BE2C (cell line): ENCODE data around the gene ZIM2.

Source experiments
- DNase-seq: peaks from one replicate; pipeline ENCODE4 v3.0.0-alpha.2; 2020
- H3K27me3 ChIP-seq: fragments of 250-450 bp; sonication (Bioruptor Pico); 2 replicates; pipeline ENCODE4 v1.5.1; 2020; ENCODE audit warnings: mild to moderate bottlenecking
- H3K36me3 ChIP-seq: fragments of 250-450 bp; sonication (Bioruptor Pico); 2 replicates; pipeline ENCODE4 v1.5.1; 2020; ENCODE audit warnings: mild to moderate bottlenecking
- H3K4me1 ChIP-seq: fragments of 250-450 bp; sonication (Bioruptor Pico); 2 replicates; pipeline ENCODE4 v1.5.1; 2020
- H3K4me3 ChIP-seq: 2 replicates; pipeline ENCODE4 v1.5.1; 2011; ENCODE audit warnings: low read depth, low read length
- H3K9me3 ChIP-seq: fragments of 250-450 bp; sonication (Bioruptor Pico); 2 replicates; pipeline ENCODE4 v1.5.1; 2020
- TF ChIP-seq, protein P1 (sequence below): IDR thresholded peaks from 2 replicates; pipeline ENCODE4 v1.5.1; 2012; ENCODE audit warnings: mild to moderate bottlenecking, low read depth, low read length

The ZIM2 gene

DNA sequence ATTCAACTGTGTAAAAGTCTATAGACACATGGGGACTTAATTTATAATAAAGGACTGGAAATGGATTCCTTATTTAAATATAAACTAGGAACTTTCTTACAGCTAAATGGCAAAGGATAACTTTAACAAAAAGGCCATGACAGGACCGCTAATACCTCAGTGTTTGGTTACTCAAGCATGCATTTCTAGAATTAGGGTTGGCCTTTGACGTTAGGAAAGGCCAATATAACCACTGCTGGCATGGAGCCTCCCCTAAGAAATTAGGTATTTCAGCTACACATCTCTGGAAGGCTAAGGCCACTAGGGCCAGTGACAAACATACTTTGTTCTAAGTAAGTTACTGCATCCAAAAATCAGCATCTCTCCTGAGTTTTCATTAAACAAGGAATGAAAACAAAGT, 9.3 kb downstream of the ZIM2 start:
- no peaks in the 10 kb centered on the region for H3K36me3 ChIP-seq
- TF ChIP-seq, protein P1, sequence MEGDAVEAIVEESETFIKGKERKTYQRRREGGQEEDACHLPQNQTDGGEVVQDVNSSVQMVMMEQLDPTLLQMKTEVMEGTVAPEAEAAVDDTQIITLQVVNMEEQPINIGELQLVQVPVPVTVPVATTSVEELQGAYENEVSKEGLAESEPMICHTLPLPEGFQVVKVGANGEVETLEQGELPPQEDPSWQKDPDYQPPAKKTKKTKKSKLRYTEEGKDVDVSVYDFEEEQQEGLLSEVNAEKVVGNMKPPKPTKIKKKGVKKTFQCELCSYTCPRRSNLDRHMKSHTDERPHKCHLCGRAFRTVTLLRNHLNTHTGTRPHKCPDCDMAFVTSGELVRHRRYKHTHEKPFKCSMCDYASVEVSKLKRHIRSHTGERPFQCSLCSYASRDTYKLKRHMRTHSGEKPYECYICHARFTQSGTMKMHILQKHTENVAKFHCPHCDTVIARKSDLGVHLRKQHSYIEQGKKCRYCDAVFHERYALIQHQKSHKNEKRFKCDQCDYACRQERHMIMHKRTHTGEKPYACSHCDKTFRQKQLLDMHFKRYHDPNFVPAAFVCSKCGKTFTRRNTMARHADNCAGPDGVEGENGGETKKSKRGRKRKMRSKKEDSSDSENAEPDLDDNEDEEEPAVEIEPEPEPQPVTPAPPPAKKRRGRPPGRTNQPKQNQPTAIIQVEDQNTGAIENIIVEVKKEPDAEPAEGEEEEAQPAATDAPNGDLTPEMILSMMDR = no peak

DNA sequence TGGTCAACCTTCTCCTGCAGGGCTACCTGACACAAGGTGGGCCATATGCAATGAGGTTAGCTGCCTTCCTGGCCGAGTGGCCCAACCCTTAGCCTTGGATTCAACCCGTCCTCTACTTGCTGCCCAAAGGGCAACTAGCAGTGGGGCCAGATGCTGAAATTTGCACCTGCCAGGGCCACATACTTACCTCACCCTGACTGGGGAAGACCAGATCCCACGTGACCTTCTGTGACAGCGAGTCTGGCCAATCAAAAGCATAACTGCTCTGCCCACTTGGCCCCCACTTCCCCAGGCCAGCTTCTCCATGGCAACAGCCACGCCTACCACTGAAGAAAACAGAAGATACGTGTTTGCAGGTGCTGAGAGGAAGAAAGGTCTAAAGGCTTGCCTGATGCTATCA, 10.9 kb downstream of the ZIM2 start:
- Histone ChIP-seq H3K36me3 (no peaks in the 10 kb centered on the region), H3K27me3 (no peaks in the 10 kb centered on the region), H3K4me3 (no peak overlapping the region), H3K9me3 (no peaks in the 10 kb centered on the region; the same call in 1 of the 2 replicates), H3K4me1 (no peaks in the 10 kb centered on the region)
- TF ChIP-seq, protein P1 = no peak
- DNase-seq = no peak

More for the DNA sequence above, 9.3 kb downstream of the ZIM2 start:
- H3K27me3 ChIP-seq = no peaks in the 10 kb centered on the region
- H3K4me3 ChIP-seq = no peak overlapping the region
- DNase-seq = no peak
- H3K4me1 ChIP-seq = no peaks in the 10 kb centered on the region
- no peaks in the 10 kb centered on the region; the same call in 1 of the 2 replicates for H3K9me3 ChIP-seq

DNA sequence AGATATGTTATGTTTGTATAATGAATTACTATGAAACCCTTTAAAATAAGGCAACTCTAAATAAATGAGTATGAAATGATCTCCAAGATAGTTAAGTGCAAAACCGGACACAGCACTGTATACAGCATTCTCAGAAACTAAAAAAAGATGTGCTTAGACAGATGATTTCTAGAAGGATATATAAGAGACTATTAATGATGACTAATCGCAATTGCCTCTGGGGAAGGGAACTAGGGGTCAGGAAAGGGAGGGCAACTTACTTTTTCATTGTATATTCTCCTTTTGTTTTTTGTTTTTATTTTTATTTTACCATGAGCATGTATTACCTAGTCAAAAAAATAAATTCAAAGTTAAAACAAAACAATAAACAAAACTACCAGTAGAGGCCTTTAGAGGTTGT, 12.8 kb downstream of the ZIM2 start:
- TF ChIP-seq, protein P1 = no peak
- DNase-seq = no peak
- H3K36me3 ChIP-seq = no peaks in the 10 kb centered on the region
- no peaks in the 10 kb centered on the region for H3K27me3 ChIP-seq
- no peaks in the 10 kb centered on the region; the same call in 1 of the 2 replicates for H3K9me3 ChIP-seq
- no peak overlapping the region for H3K4me3 ChIP-seq
- no peaks in the 10 kb centered on the region for H3K4me1 ChIP-seq

DNA sequence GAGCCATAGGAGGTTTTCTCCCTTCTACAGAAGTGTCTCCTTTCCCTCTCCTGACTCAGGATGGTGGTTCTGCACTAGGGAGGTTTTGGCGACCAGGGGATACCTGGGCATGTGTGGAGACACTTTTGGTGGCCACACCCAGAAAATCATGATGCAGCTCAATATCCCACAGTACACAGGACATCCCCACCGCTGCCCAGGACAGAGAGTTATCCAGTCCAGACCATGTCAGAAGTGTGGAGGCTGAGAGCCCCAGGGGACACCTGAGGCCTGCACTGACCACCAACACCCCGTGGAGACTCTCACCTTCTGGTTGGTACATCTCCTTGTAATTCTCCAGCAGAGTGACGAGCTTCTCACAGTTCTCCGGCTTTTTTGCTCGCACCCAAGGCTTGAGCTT, 16.6 kb downstream of the ZIM2 start:
- H3K4me3 ChIP-seq = no peak overlapping the region
- H3K4me1 ChIP-seq = no peaks in the 10 kb centered on the region
- TF ChIP-seq, protein P1 = no peak
- no peak for DNase-seq
- no peaks in the 10 kb centered on the region for H3K27me3 ChIP-seq
- no peaks in the 10 kb centered on the region for H3K36me3 ChIP-seq
- H3K9me3 ChIP-seq = no peaks in the 10 kb centered on the region; the same call in 1 of the 2 replicates

DNA sequence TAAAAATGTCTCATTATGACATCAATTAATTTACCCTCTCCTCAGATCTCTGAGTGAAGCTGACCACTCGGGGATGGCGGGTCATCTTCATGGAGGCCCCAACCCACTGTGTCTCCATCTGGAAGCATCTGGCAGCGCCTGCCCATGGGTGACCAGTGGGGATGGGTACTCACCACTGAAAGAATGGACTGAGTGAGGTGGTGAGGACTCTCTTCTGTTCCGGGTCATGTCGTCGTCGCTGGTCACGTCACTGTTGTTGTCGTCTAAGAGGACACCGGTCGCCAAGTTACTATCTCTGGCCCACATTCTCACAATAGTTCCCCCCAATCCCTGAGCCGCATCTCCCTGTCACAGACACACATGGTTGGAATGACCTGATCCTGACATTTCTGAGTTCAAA, 17.1 kb downstream of the ZIM2 start:
- Histone ChIP-seq H3K27me3 (no peaks in the 10 kb centered on the region), H3K4me1 (no peaks in the 10 kb centered on the region), H3K9me3 (no peaks in the 10 kb centered on the region; the same call in 1 of the 2 replicates), H3K36me3 (no peaks in the 10 kb centered on the region), H3K4me3 (no peak overlapping the region)
- DNase-seq = no peak
- TF ChIP-seq, protein P1 = no peak

DNA sequence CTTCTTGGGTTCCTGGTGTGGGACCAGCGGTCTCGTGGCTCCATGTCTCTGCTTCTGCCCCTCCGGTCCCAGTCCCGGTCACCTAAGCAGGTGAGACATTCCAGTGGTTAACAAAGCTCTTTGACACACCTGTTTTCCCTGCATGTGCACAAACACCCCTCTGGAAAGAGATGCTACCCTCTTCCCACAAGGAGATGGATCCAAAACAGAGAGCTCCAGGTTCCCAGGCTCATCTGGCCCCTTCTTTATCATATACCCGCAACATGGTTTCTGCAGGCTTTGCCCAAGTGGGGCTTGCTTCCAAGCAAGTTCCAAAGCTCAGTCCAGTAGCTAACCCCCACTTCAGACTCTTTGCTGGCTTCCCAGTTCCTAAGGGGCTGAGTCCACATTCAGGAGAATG, 17.8 kb downstream of the ZIM2 start:
- H3K36me3 ChIP-seq = no peaks in the 10 kb centered on the region
- H3K4me3 ChIP-seq = no peak overlapping the region
- TF ChIP-seq, protein P1 = no peak
- no peaks in the 10 kb centered on the region for H3K4me1 ChIP-seq
- no peaks in the 10 kb centered on the region; the same call in 1 of the 2 replicates for H3K9me3 ChIP-seq
- no peak for DNase-seq
- H3K27me3 ChIP-seq = no peaks in the 10 kb centered on the region
